Peyer's patch (tissue), 4 donors: ENCODE measurements around the gene INPP5F.
"Not testable (repeated sequence)": the region's sequence is repeated elsewhere in the genome, so short reads cannot be mapped to it uniquely, and the experiment has no call there.

Source experiments
- POLR2A ChIP-seq, 2 donors: fragments of 450-650 bp; IDR thresholded peaks; one replicate each; pipeline ENCODE4 v1.5.1; 2017; ENCODE audit warnings: antibody characterized with exemption in 2 of 2, mild to moderate bottlenecking in 2 of 2, moderate library complexity in 2 of 2
- TF ChIP-seq, protein P1 (sequence below), 6 experiments: fragments of 450-650 bp in 4 of 6; fragments of 200-600 bp in 2 of 6; sonication (generic) in 1 of 6; IDR thresholded peaks; one replicate each; pipeline ENCODE4 v1.5.1; 2017 to 2019; ENCODE audit warnings: antibody characterized with exemption in 6 of 6, mild to moderate bottlenecking in 3 of 6, moderate library complexity in 1 of 6

DNA sequence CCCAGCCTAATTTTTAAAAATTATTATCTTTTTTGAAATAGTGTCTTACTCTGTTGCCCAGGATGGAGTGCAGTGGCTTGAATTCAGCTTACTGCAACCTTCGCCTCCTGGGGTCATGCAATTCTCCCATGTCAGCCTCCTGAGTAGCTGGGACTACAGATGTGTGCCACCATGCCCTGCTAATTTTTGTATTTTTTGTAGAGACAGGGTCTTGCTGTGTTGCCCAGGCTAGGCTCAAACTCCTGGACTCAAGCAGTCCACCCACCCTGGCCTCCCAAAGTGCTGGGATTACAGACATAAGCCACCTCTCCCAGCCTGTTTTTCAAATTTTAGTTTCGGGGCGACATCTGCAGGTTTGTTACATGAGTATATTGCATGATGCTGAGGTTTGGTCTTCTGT lies 47.2 kb downstream of the INPP5F start:
- TF ChIP-seq, protein P1, sequence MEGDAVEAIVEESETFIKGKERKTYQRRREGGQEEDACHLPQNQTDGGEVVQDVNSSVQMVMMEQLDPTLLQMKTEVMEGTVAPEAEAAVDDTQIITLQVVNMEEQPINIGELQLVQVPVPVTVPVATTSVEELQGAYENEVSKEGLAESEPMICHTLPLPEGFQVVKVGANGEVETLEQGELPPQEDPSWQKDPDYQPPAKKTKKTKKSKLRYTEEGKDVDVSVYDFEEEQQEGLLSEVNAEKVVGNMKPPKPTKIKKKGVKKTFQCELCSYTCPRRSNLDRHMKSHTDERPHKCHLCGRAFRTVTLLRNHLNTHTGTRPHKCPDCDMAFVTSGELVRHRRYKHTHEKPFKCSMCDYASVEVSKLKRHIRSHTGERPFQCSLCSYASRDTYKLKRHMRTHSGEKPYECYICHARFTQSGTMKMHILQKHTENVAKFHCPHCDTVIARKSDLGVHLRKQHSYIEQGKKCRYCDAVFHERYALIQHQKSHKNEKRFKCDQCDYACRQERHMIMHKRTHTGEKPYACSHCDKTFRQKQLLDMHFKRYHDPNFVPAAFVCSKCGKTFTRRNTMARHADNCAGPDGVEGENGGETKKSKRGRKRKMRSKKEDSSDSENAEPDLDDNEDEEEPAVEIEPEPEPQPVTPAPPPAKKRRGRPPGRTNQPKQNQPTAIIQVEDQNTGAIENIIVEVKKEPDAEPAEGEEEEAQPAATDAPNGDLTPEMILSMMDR (IDR thresholded peaks at IDR 0.05), result not testable (repeated sequence)
- not testable (repeated sequence) for TF ChIP-seq POLR2A (IDR thresholded peaks at IDR 0.05)
